HepG2 (cell line): ENCODE measurements around the gene ERC1. TPM values are rescaled to one million over a fixed set of nuclear protein-coding genes. Genes with fewer than 3 reads are reported as not detected.

Experiments used
- ATAC-seq: fragments of 200-7000 bp; cut with Tn5 transposase; 3 replicates; pipeline ENCODE4 v1.9.1; 2020; ENCODE audit warnings: mild to moderate bottlenecking, moderate library complexity
- BruUV-seq: library from RNA; stranded (reverse); fragments of 400-500 nt; replicated peaks from 2 replicates; lab custom pipeline; 2021; lab: Mats Ljungman, UMichigan
- CTCF ChIA-PET: fragments of 300-600 bp; formaldehyde crosslinking; extraction: SDS; loops from one replicate; lab custom pipeline; 2021; ENCODE audit warnings: low total read pairs, inconsistent platforms, low intra/inter-chr PET ratio; lab: Yijun Ruan, JAX
- POLR2A ChIA-PET: fragments of 350-600 bp; sonication (Branson Sonifier 250); formaldehyde crosslinking; loops from one replicate; lab custom pipeline; 2020; ENCODE audit warnings: antibody characterized with exemption, inconsistent platforms; lab: Yijun Ruan, JAX
- DNase-seq: peaks from one replicate; pipeline ENCODE4 v3.0.0-alpha.2; 2015; ENCODE audit warnings: low spot score
- FAIRE-seq: peaks from 3 replicates; lab custom pipeline; 2011; peaks lifted over from hg19 to GRCh38; lab: Jason Lieb, UNC
- H2AFZ ChIP-seq: one replicate; pipeline ENCODE4 v1.6.1; 2011; ENCODE audit warnings: low read length, inconsistent platforms
- H3K27ac ChIP-seq: fragments of 300-600 bp; 3 replicates; pipeline ENCODE4 v1.8.0; 2011; ENCODE audit warnings: mixed run types, mild to moderate bottlenecking, mixed read lengths, low read length, inconsistent platforms; ENCODE audit not compliant: insufficient read depth; ENCODE audit errors: extremely low read length
- H3K27me3 ChIP-seq, 2 experiments: fragments of 200-600 bp in 1 of 2; 2 replicates in 1 of 2; 3 replicates in 1 of 2; pipeline versions ENCODE4 v1.6.0 to v1.8.0; 2011; ENCODE audit warnings: low read length in 2 of 2, mild to moderate bottlenecking in 2 of 2, moderate library complexity in 2 of 2, inconsistent platforms in 1 of 2; ENCODE audit not compliant: insufficient read depth in 2 of 2, control insufficient read depth in 1 of 2
- H3K36me3 ChIP-seq, 2 experiments: fragments of 200-600 bp in 1 of 2; replicated peaks in 1 of 2; 2 replicates in 1 of 2; 3 replicates in 1 of 2; pipeline versions ENCODE4 v1.5.1 to v1.8.0; 2011; ENCODE audit warnings: low read length in 2 of 2, inconsistent platforms in 1 of 2; ENCODE audit not compliant: insufficient read depth in 2 of 2, control insufficient read depth in 1 of 2
- H3K4me1 ChIP-seq: 2 replicates; pipeline ENCODE4 v1.5.1; 2012; ENCODE audit warnings: low read length, inconsistent platforms; ENCODE audit not compliant: insufficient read depth
- H3K4me2 ChIP-seq: 2 replicates; pipeline ENCODE4 v1.6.0; 2011; ENCODE audit warnings: low read depth, low read length, inconsistent platforms
- H3K4me3 ChIP-seq, 3 experiments: fragments of 200-600 bp in 1 of 3; sonication (generic), shearing (Covaris generic) in 1 of 3; replicated peaks in 1 of 3; 2 replicates each; pipeline ENCODE4 v1.5.1; 2011 to 2016; ENCODE audit warnings: low read length in 3 of 3, inconsistent platforms in 2 of 3, low read depth in 2 of 3, mild to moderate bottlenecking in 2 of 3, control low read depth in 1 of 3, mixed read lengths in 1 of 3; ENCODE audit not compliant: insufficient read depth in 1 of 3
- H3K79me2 ChIP-seq: one replicate; pipeline ENCODE4 v1.6.1; 2011; ENCODE audit warnings: low read length, inconsistent platforms; ENCODE audit not compliant: insufficient read depth
- H3K9ac ChIP-seq: 2 replicates; pipeline ENCODE4 v1.6.0; 2011; ENCODE audit warnings: mild to moderate bottlenecking, low read depth, low read length, inconsistent platforms; ENCODE audit not compliant: insufficient read depth
- H3K9me3 ChIP-seq: 2 replicates; pipeline ENCODE4 v1.5.1; 2012; ENCODE audit warnings: mild to moderate bottlenecking, low read length
- H4K20me1 ChIP-seq: 2 replicates; pipeline ENCODE4 v1.6.0; 2011; ENCODE audit warnings: inconsistent platforms, mild to moderate bottlenecking, low read length, moderate library complexity; ENCODE audit not compliant: insufficient read depth
- ARID5B ChIP-seq: IDR thresholded peaks from 2 replicates; pipeline ENCODE4 v1.4.0; 2020; ENCODE audit warnings: mild to moderate bottlenecking, missing genetic modification reagents
- CAMTA2 ChIP-seq: sonication (generic); formaldehyde crosslinking; IDR thresholded peaks from 2 replicates; pipeline ENCODE4 v1.4.0; 2020; ENCODE audit warnings: mild to moderate bottlenecking, missing genetic modification reagents, borderline replicate concordance
- CHCHD3 ChIP-seq: sonication (generic); formaldehyde crosslinking; IDR thresholded peaks from 2 replicates; pipeline ENCODE4 v1.8.0; 2022; ENCODE audit warnings: mild to moderate bottlenecking, missing genetic modification reagents, moderate library complexity
- CTCF ChIP-seq: sonication (generic); formaldehyde crosslinking; IDR thresholded peaks from 2 replicates; pipeline ENCODE4 v1.5.0; 2020; ENCODE audit warnings: mild to moderate bottlenecking, missing genetic modification reagents, moderate library complexity
- E2F5 ChIP-seq: sonication (generic); formaldehyde crosslinking; conservative IDR thresholded peaks from 2 replicates; pipeline ENCODE4 v1.4.0; 2020; ENCODE audit warnings: missing genetic modification reagents
- ELF3 ChIP-seq: IDR thresholded peaks from 2 replicates; pipeline ENCODE4 v1.6.1; 2016; ENCODE audit warnings: missing genetic modification reagents, missing compliant biosample characterization
- GATA4 ChIP-seq: sonication (generic); IDR thresholded peaks from 2 replicates; pipeline ENCODE4 v1.6.1; 2016; ENCODE audit warnings: antibody characterized with exemption, low read depth, borderline replicate concordance
- GATAD2A ChIP-seq: IDR thresholded peaks from 2 replicates; pipeline ENCODE4 v1.6.1; 2016
- NFKBIZ ChIP-seq: IDR thresholded peaks from 2 replicates; pipeline ENCODE4 v1.6.1; 2018; ENCODE audit warnings: missing genetic modification reagents, missing compliant biosample characterization
- NR2F1 ChIP-seq, 2 experiments: fragments of 450-650 bp in 1 of 2; formaldehyde crosslinking in 1 of 2; IDR thresholded peaks; 2 replicates each; pipeline versions ENCODE4 v1.5.0 to v1.6.1; 2016 to 2020; ENCODE audit warnings: mild to moderate bottlenecking in 1 of 2, missing compliant biosample characterization in 1 of 2, missing genetic modification reagents in 1 of 2, moderate library complexity in 1 of 2
- SNAPC2 ChIP-seq: sonication (generic); formaldehyde crosslinking; IDR thresholded peaks from 2 replicates; pipeline ENCODE4 v1.8.1; 2022; ENCODE audit warnings: mild to moderate bottlenecking, missing genetic modification reagents
- TBP ChIP-seq: sonication (generic); formaldehyde crosslinking; IDR thresholded peaks from 2 replicates; pipeline ENCODE4 v1.5.0; 2020; ENCODE audit warnings: missing genetic modification reagents
- TEAD3 ChIP-seq: optimal IDR thresholded peaks from 2 replicates; pipeline ENCODE3; 2016; ENCODE audit warnings: borderline replicate concordance
- ZBTB21 ChIP-seq: sonication (generic); formaldehyde crosslinking; IDR thresholded peaks from 2 replicates; pipeline ENCODE4 v1.4.0; 2020; ENCODE audit warnings: missing genetic modification reagents
- ZFYVE20 ChIP-seq: sonication (generic); formaldehyde crosslinking; IDR thresholded peaks from 2 replicates; pipeline ENCODE4 v1.8.0; 2023; ENCODE audit warnings: low read depth, mild to moderate bottlenecking, moderate library complexity, missing genetic modification reagents, borderline replicate concordance
- ZNF292 ChIP-seq: sonication (generic); formaldehyde crosslinking; IDR thresholded peaks from 2 replicates; pipeline ENCODE4 v1.8.1; 2022; ENCODE audit warnings: mild to moderate bottlenecking, low read depth, missing genetic modification reagents, borderline replicate concordance
- ZNF747 ChIP-seq: sonication (generic); formaldehyde crosslinking; IDR thresholded peaks from 2 replicates; pipeline ENCODE4 v1.8.1; 2023; ENCODE audit warnings: missing genetic modification reagents, mild to moderate bottlenecking, borderline replicate concordance
- ZNF891 ChIP-seq: sonication (generic); formaldehyde crosslinking; IDR thresholded peaks from 2 replicates; pipeline ENCODE4 v1.5.0; 2020; ENCODE audit warnings: mild to moderate bottlenecking, missing genetic modification reagents
- ZSCAN12 ChIP-seq: sonication (generic); formaldehyde crosslinking; IDR thresholded peaks from 2 replicates; pipeline ENCODE4 v1.9.0; 2021; ENCODE audit warnings: mild to moderate bottlenecking, missing genetic modification reagents
- WGBS: methylation state at CpG from one replicate; pipeline ENCODE4 v1.1.6; 2017; ENCODE audit warnings: low lambda C conversion rate; 5-methylcytosine and 5-hydroxymethylcytosine counted together
- in situ Hi-C: cut with HindIII; loops from 2 replicates; pipeline ENCODE4 v1.10.0; 2017; ENCODE audit warnings: low pct_unique_long_range_greater_than_20kb; ENCODE audit not compliant: extremely low pct_ligation_motif_present
- intact Hi-C: fragments of 100-400 bp; cut with micrococcal nuclease; formaldehyde crosslinking; loops from one replicate; pipeline ENCODE4 v1.10.0; 2022; ENCODE audit not compliant: unreplicated experiment
- polyA plus RNA-seq, 8 experiments: library from polyadenylated mRNA; depleted of rRNA in 3 of 8; stranded (reverse) in 7 of 8; unstranded in 1 of 8; fragments of >200 nt; fragmentation: Illumina TruSeq in 4 of 8; extraction: Trizol in 4 of 8; gene quantifications; 2 replicates each; pipeline versions ENCODE4 v1.2.1 to v1.2.3, GENCODE V29; 2011 to 2016; ENCODE audit warnings: low read depth in 4 of 8, missing spikeins in 1 of 8, mixed read lengths in 1 of 8; ENCODE audit not compliant: insufficient read depth in 1 of 8
- total RNA-seq, 5 experiments: library from RNA; depleted of rRNA; stranded (reverse); fragments of >200 nt; fragmentation: Illumina TruSeq; extraction: Trizol; gene quantifications; 2 replicates each; pipeline ENCODE4 v1.2.3, GENCODE V29; 2016; ENCODE audit warnings: low read depth in 1 of 5

Gene ERC1
- total and polyA plus RNA-seq, 2 of the 13 experiments (the other 11 are each of a cell fraction or from before 2014, with no cell fraction given) = 6.1 to 12.4 TPM

- no peak overlapping the region for H3K9ac ChIP-seq
- ChIA-PET POLR2A (no interaction called here), CTCF (no interaction called here)
- H3K27me3 ChIP-seq = no peaks in the 10 kb centered on the region
- in situ Hi-C loops (no loop called here), intact Hi-C loops (no loop called here)
- H3K9me3 ChIP-seq = no peaks in the 10 kb centered on the region
- H4K20me1 ChIP-seq = 0 out of 2 replicates have a peak, but pooled peaks cover 2% of the 10 kb centered on the region
- DNase-seq (peak; percentile 83), ATAC-seq (peak; percentile 83), FAIRE-seq (peak; percentile 71)
- peaks cover 0 to 2% of the 10 kb centered on the region in 2 experiments; a peak in 1 of 5 replicates for H3K36me3 ChIP-seq
- BruUV-seq = no TSS peak
- H3K79me2 ChIP-seq = no peaks in the 10 kb centered on the region
- peaks cover 20% of the 10 kb centered on the region for H3K4me1 ChIP-seq
- no peak overlapping the region for H3K4me2 ChIP-seq
- H3K27ac ChIP-seq = no peak overlapping the region
- WGBS = 60% methylated on average over 3 of the region's 3 CpGs
- H3K4me3 ChIP-seq = no peak overlapping the region
- no peak overlapping the region for H2AFZ ChIP-seq
- no peak for TF ChIP-seq NFKBIZ
- TF ChIP-seq NR2F1 (CRISPR knock-in tag; IDR thresholded peaks at IDR 0.05) = 0 out of 4 replicates have a peak, but pooled peaks of 1 of the 2 experiments have one; percentile 20
- TF ChIP-seq TBP = no peak
- no peak for TF ChIP-seq CTCF (CRISPR knock-in tag)
- TF ChIP-seq ZNF292 (CRISPR knock-in tag) = no peak
- TF ChIP-seq ZSCAN12 = no peak
- TF ChIP-seq ZNF891 = no peak
- no peak for TF ChIP-seq SNAPC2 (CRISPR knock-in tag)
- TF ChIP-seq ARID5B = peak; percentile 58
- TF ChIP-seq E2F5 (CRISPR knock-in tag) = no peak
- TF ChIP-seq ZFYVE20 = no peak
- no peak for TF ChIP-seq GATA4
- 0 out of 2 replicates have a peak, but pooled peaks have one; percentile 28 for TF ChIP-seq GATAD2A (CRISPR knock-in tag)
- TF ChIP-seq CHCHD3 (CRISPR knock-in tag) = no peak
- TF ChIP-seq CAMTA2 = no peak
- TF ChIP-seq TEAD3 = peak; percentile 62
- TF ChIP-seq ZBTB21 (CRISPR knock-in tag) = no peak
- TF ChIP-seq ELF3 (CRISPR knock-in tag) = peak; percentile 91
- no peak for TF ChIP-seq ZNF747 (CRISPR knock-in tag)
Observed at GRCh38 chr12:1130164-1130563, 139.1 kb downstream of the ERC1 start.
